PC-3 (cell line): ENCODE measurements around the gene ADAMTSL3. TPM values are rescaled to one million over a fixed set of nuclear protein-coding genes. Genes with fewer than 3 reads are reported as not detected.

Source experiments
- ATAC-seq: fragments of 200-7000 bp; cut with Tn5 transposase; 2 replicates; pipeline ENCODE4 v1.9.1; 2020; ENCODE audit warnings: mild to moderate bottlenecking, moderate library complexity
- BruUV-seq: library from RNA; stranded (reverse); fragments of 400-500 nt; replicated peaks from 2 replicates; lab custom pipeline; 2021; lab: Mats Ljungman, UMichigan
- CTCF ChIA-PET: fragments of 300-600 bp; sonication (Branson Sonifier 250); formaldehyde crosslinking; loops from one replicate; lab custom pipeline; 2022; ENCODE audit warnings: antibody characterized with exemption; lab: Charles Lee
- POLR2A ChIA-PET: fragments of 300-600 bp; sonication (Branson Sonifier 250); formaldehyde crosslinking; loops from one replicate; lab custom pipeline; 2022; ENCODE audit warnings: antibody characterized with exemption; ENCODE audit not compliant: unreplicated experiment; lab: Charles Lee
- DNase-seq: peaks from one replicate; pipeline ENCODE4 v3.0.0-alpha.2; 2015
- H2AFZ ChIP-seq: fragments of 300-600 bp; sonication (generic); 2 replicates; pipeline ENCODE4 v1.6.0; 2016; ENCODE audit warnings: antibody characterized with exemption, low read length
- H3F3A ChIP-seq: fragments of 300-600 bp; sonication (generic); one replicate; pipeline ENCODE4 v1.6.0; 2017; ENCODE audit warnings: antibody characterized with exemption, low read length, control low read depth, mild to moderate bottlenecking; ENCODE audit not compliant: unreplicated experiment
- H3K27ac ChIP-seq: fragments of 300-600 bp; sonication (generic); 2 replicates; pipeline ENCODE4 v1.5.1; 2016; ENCODE audit warnings: mild to moderate bottlenecking, low read length
- H3K27me3 ChIP-seq: fragments of 300-600 bp; sonication (generic); 2 replicates; pipeline ENCODE4 v1.6.1; 2016; ENCODE audit warnings: low read length, mixed read lengths
- H3K36me3 ChIP-seq: fragments of 300-600 bp; sonication (generic); 2 replicates; pipeline ENCODE4 v1.6.1; 2016; ENCODE audit warnings: low read depth, mixed run types, low read length, mixed read lengths
- H3K4me1 ChIP-seq: fragments of 300-600 bp; sonication (generic); 2 replicates; pipeline ENCODE4 v1.5.1; 2016; ENCODE audit warnings: low read length; ENCODE audit not compliant: insufficient read depth
- H3K4me2 ChIP-seq: fragments of 300-600 bp; sonication (generic); 2 replicates; pipeline ENCODE4 v1.6.0; 2016; ENCODE audit warnings: low read length
- H3K4me3 ChIP-seq: fragments of 300-600 bp; sonication (generic); 2 replicates; pipeline ENCODE4 v1.5.1; 2016; ENCODE audit warnings: mild to moderate bottlenecking, low read length, mixed read lengths
- H3K79me2 ChIP-seq: fragments of 300-600 bp; sonication (generic); 2 replicates; pipeline ENCODE4 v1.6.1; 2017; ENCODE audit warnings: low read length, mixed read lengths
- H3K9ac ChIP-seq: fragments of 300-600 bp; sonication (generic); 2 replicates; pipeline ENCODE4 v1.6.0; 2016; ENCODE audit warnings: mild to moderate bottlenecking, low read length
- H3K9me2 ChIP-seq: fragments of 300-600 bp; sonication (generic); replicated peaks from 2 replicates; pipeline ENCODE4 v1.6.1; 2016; ENCODE audit warnings: mixed run types, low read length, mixed read lengths
- H3K9me3 ChIP-seq: fragments of 300-600 bp; sonication (generic); 2 replicates; pipeline ENCODE4 v1.6.1; 2016; ENCODE audit warnings: low read length, mixed read lengths
- H4K20me1 ChIP-seq: fragments of 300-600 bp; sonication (generic); 2 replicates; pipeline ENCODE4 v1.6.1; 2016; ENCODE audit warnings: low read length, mixed read lengths
- EZH2 ChIP-seq: fragments of 300-600 bp; sonication (generic); IDR thresholded peaks from one replicate; pipeline ENCODE4 v1.6.1; 2017; ENCODE audit warnings: antibody characterized with exemption, mild to moderate bottlenecking, low read length; ENCODE audit not compliant: unreplicated experiment
- EZH2phosphoT487 ChIP-seq: fragments of 300-600 bp; sonication (generic); IDR thresholded peaks from 2 replicates; pipeline ENCODE4 v1.6.1; 2018; ENCODE audit warnings: mild to moderate bottlenecking, antibody characterized with exemption, low read length, borderline replicate concordance
- intact Hi-C: fragments of 100-400 bp; cut with micrococcal nuclease; formaldehyde crosslinking; loops from 2 replicates; pipeline ENCODE4 v1.9.0; 2023
- total RNA-seq: library from RNA; depleted of rRNA; stranded (reverse); fragments of >200 nt; gene quantifications from 2 replicates; pipeline ENCODE4 v1.2.3, GENCODE V29; 2014
- TF ChIP-seq, protein P1 (sequence below): fragments of 300-600 bp; sonication (generic); conservative IDR thresholded peaks from 2 replicates; pipeline ENCODE4 v1.5.1; 2017; ENCODE audit warnings: antibody characterized with exemption, low read depth, mild to moderate bottlenecking, low read length

Gene ADAMTSL3
- total RNA-seq, 1 experiment from 2014 or later = 7.9 TPM

DNA sequence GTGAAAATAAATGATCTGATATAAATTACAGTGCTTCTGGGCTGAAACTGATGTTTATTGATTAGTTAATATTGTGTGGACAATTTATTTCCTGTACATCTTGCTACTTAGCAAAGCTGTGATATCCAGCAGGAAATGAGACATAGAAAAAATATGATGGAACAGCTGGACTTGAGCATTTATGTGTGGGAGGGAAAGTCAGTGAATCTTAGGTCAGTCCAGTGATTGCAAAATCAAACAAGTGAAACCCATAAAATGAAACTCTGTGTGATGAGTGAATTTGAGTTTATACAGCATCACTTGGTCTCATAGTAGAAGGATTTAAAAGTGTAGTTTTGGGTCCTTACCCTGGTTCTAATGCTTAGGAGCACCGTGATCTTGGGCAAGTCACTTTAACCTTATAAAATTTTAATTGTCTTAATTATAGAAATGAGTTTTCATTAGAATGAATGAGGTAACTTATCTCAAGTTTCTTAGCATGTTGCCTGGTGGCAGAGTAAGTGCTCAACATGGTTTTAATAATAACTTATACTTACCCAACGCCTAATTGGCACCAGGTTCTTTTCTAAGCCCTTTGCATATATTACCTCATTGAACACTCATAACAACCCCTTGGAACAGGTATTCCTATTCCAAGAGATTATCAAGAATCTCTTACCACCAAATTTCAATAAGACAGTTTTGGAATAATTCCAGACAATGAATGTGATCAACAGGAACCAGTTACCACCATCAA, 194.6 kb downstream of the ADAMTSL3 start:
- no peaks in the 10 kb centered on the region for H4K20me1 ChIP-seq
- no TSS peak for BruUV-seq
- H3K27ac ChIP-seq = peak overlapping the region; percentile 55
- H3K9ac ChIP-seq = no peak overlapping the region
- no peaks in the 10 kb centered on the region for H3F3A ChIP-seq
- TF ChIP-seq EZH2 (no peak), EZH2phosphoT487 (no peak)
- TF ChIP-seq, protein P1, sequence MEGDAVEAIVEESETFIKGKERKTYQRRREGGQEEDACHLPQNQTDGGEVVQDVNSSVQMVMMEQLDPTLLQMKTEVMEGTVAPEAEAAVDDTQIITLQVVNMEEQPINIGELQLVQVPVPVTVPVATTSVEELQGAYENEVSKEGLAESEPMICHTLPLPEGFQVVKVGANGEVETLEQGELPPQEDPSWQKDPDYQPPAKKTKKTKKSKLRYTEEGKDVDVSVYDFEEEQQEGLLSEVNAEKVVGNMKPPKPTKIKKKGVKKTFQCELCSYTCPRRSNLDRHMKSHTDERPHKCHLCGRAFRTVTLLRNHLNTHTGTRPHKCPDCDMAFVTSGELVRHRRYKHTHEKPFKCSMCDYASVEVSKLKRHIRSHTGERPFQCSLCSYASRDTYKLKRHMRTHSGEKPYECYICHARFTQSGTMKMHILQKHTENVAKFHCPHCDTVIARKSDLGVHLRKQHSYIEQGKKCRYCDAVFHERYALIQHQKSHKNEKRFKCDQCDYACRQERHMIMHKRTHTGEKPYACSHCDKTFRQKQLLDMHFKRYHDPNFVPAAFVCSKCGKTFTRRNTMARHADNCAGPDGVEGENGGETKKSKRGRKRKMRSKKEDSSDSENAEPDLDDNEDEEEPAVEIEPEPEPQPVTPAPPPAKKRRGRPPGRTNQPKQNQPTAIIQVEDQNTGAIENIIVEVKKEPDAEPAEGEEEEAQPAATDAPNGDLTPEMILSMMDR = no peak
- no peaks in the 10 kb centered on the region for H3K27me3 ChIP-seq
- no peak overlapping the region for H2AFZ ChIP-seq
- peak overlapping the region; percentile 38 for H3K4me2 ChIP-seq
- no peaks in the 10 kb centered on the region for H3K9me3 ChIP-seq
- H3K4me3 ChIP-seq = no peak overlapping the region
- H3K9me2 ChIP-seq = no peaks in the 10 kb centered on the region
- H3K4me1 ChIP-seq = peaks cover 32% of the 10 kb centered on the region
- DNase-seq (peak; percentile 82), ATAC-seq (peak; percentile 67)
- POLR2A ChIA-PET = no interaction called here
- no peaks in the 10 kb centered on the region for H3K79me2 ChIP-seq
- CTCF ChIA-PET = no interaction called here
- no peaks in the 10 kb centered on the region for H3K36me3 ChIP-seq
- intact Hi-C loops = no loop called here

DNA sequence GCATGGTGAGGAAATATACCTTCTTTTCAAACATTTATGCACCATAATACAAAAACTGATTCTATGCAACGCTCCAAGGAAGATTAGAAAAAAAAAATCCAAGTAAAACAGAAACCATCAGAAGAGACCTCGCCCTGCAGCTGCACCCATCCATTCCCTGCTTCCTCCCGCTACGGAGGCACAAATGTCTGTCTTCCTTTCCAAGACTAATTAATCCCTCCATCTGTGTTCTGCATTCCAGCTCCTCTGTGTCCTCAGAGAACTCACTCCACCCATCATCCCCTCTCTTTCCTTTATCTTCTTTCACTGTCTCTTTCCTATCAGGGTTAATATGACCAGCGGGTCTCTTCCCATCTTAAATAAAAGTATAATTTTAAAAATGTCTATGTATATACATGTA, 196.1 kb downstream of the ADAMTSL3 start:
- Histone ChIP-seq H3K27ac (no peak overlapping the region), H3K27me3 (no peaks in the 10 kb centered on the region), H3K9me3 (no peaks in the 10 kb centered on the region), H3K9ac (no peak overlapping the region), H3F3A (no peaks in the 10 kb centered on the region), H3K9me2 (no peaks in the 10 kb centered on the region), H3K4me3 (no peak overlapping the region), H2AFZ (no peak overlapping the region), H4K20me1 (no peaks in the 10 kb centered on the region), H3K79me2 (no peaks in the 10 kb centered on the region), H3K36me3 (no peaks in the 10 kb centered on the region), H3K4me2 (no peak overlapping the region), H3K4me1 (peaks cover 41% of the 10 kb centered on the region)
- BruUV-seq = no TSS peak
- no peak for TF ChIP-seq EZH2phosphoT487
- no peak for TF ChIP-seq EZH2
- TF ChIP-seq, protein P1 = no peak
- DNase-seq = no peak
- intact Hi-C loops = loop anchor here (1.0 kb wide), 1 partner anchor 37 kb away; no protein-coding TSS in a partner anchor
- ATAC-seq = no peak
- CTCF ChIA-PET = no interaction called here
- POLR2A ChIA-PET = no interaction called here

DNA sequence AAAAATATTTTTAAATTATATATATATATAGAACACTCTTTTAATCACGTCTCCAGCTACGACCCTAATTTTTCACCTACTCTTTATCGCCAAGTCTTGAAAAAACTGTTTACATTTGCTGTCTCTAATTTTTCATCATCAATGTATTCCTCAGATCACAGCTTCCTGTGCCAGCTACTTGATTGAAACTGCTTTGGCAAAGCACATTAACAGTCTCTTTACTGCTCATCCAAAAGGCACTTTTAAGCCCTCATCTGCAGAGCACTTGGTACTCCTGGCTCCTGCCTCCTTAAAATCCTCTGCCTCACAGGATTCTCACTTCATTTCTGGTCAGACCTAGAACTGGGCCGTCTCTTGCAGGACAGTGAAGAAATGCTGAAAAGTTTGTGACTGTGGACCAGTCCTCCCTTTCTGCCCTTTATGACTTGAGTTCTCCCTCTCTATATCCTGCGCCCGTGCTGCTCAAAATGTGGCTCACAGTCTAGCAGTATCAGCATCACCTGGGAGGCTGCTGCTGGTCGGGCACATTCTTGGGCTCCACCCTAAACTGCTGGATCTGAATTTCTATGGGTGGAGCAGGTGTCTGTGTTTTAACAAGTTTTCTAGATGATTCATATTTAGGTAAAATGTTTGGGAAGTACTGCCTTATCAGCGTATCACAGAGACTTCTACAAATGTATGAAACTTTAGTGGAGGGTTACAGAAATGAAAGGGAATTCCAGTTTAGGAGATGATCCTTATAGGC, 196.8 kb downstream of the ADAMTSL3 start:
- Histone ChIP-seq H3K27ac (peak overlapping the region; percentile 62), H3K79me2 (no peaks in the 10 kb centered on the region), H3F3A (no peaks in the 10 kb centered on the region), H3K9me3 (no peaks in the 10 kb centered on the region), H3K4me3 (peak overlapping the region; percentile 25; the same call in 1 of the 2 replicates), H3K9ac (no peak overlapping the region), H3K4me1 (peaks cover 47% of the 10 kb centered on the region), H3K9me2 (no peaks in the 10 kb centered on the region), H4K20me1 (no peaks in the 10 kb centered on the region), H3K4me2 (peak overlapping the region; percentile 49), H2AFZ (no peak overlapping the region), H3K36me3 (no peaks in the 10 kb centered on the region), H3K27me3 (no peaks in the 10 kb centered on the region)
- ChIA-PET CTCF (no interaction called here), POLR2A (no interaction called here)
- no peak for TF ChIP-seq EZH2
- TF ChIP-seq, protein P1 = no peak
- TF ChIP-seq EZH2phosphoT487 = no peak
- intact Hi-C loops = loop anchor here (1.0 kb wide), 1 partner anchor 37 kb away; no protein-coding TSS in a partner anchor
- BruUV-seq = no TSS peak
- DNase-seq = peak; percentile 78
- ATAC-seq = peak; percentile 83
